ENCODE results near the gene SPIRE2. TPM values are rescaled to one million over a fixed set of nuclear protein-coding genes. Genes with fewer than 3 reads are reported as not detected.

Gene SPIRE2
- total and polyA plus RNA-seq, 9 of the 15 experiments (the other 6 are each of a cell fraction or from before 2014, with no cell fraction given): 0.70 to 7.5 (median 4.6) TPM

GRCh38 chr16:89828199-89828869 lies at the start of gene SPIRE2 (continued):
- TF ChIP-seq ZBTB7A (IDR thresholded peaks at IDR 0.05; ENCODE audit: borderline replicate concordance, control insufficient read depth, low read depth, low read length): peak; percentile 22; the same call in 1 of the 2 replicates
- TF ChIP-seq TEAD1 (CRISPR knock-in tag; IDR thresholded peaks at IDR 0.05): no peak
- TF ChIP-seq HMGN3 (IDR thresholded peaks at IDR 0.05; ENCODE audit: borderline replicate concordance, extremely low read depth, insufficient read length, low read depth, low read length): peak; percentile 60
- TF ChIP-seq SRF (CRISPR knock-in tag; IDR thresholded peaks at IDR 0.05): peak in 1 of 2 experiments; percentile 37; a peak in 1 of 4 replicates
- TF ChIP-seq ATF1 (CRISPR knock-in tag; IDR thresholded peaks at IDR 0.05): peak; percentile 19; the same call in 1 of the 2 replicates
- no peak for TF ChIP-seq ATF1 (tag; IDR thresholded peaks at IDR 0.05)
- TF ChIP-seq RCOR1 (IDR thresholded peaks at IDR 0.05; ENCODE audit: borderline replicate concordance in 1 of 2, low read depth in 2 of 2, low read length in 2 of 2): peak in 1 of 2 experiments; percentile 85; a peak in 1 of 4 replicates
- peak in 1 of 2 experiments; percentile 33; a peak in 2 of 4 replicates for TF ChIP-seq NRF1 (conservative IDR thresholded peaks at IDR 0.05 in 1 of 2, IDR thresholded peaks at IDR 0.05 in 1 of 2)
- TF ChIP-seq ARID4B (CRISPR knock-in tag; IDR thresholded peaks at IDR 0.05): peak; percentile 91
- peak; percentile 30; the same call in 1 of the 2 replicates for TF ChIP-seq DMBX1 (CRISPR knock-in tag; IDR thresholded peaks at IDR 0.05; ENCODE audit: borderline replicate concordance)
- TF ChIP-seq JUND (IDR thresholded peaks at IDR 0.05; ENCODE audit: borderline replicate concordance, low read depth, low read length): 0 out of 2 replicates have a peak, but pooled peaks have one; percentile 10
- no peak; the same call in 2 of the 3 replicates for TF ChIP-seq JUND (tag; IDR thresholded peaks at IDR 0.05; ENCODE audit: borderline replicate concordance, low read depth, low read length)

Data from K562 (cell line).